GM19468 (cell line): ENCODE results near the gene SRRM4.

ENCODE experiments used
- ATAC-seq: cut with Tn5 transposase; IDR thresholded peaks from one replicate; pipeline ENCODE4 v1.9.1; 2021; ENCODE audit warnings: mild to moderate bottlenecking, moderate library complexity, moderate number of reproducible peaks; ENCODE audit not compliant: unreplicated experiment; ENCODE audit errors: extremely low read depth

SRRM4 gene

DNA sequence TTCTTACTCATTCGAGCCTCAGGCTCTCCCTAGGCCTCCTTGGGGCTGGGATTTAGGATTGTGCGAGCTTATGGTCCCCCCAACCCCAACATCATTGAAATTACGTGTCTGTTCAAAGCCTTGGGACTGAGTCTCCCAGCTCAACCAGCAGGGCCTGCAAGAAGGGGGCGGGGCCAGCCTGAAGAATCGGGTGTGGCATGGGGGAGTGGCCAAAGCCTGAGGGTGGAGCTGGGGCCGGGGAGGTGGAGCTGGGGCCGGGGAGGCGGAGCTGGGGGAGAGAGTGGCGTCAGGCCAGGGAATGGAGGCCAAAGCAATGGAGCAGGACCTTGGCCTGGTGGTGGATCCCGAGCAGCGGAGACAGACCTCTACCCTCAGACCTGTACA lies 173.1 kb downstream of the SRRM4 start:
- ATAC-seq: no peak

- ATAC-seq: no peak
These were observed 175.2 kb downstream of the SRRM4 start for GRCh38 chr12:119156401-119157044.

GRCh38 chr12:119157528-119157927 lies 176.2 kb downstream of the SRRM4 start:
- ATAC-seq: no peak

GRCh38 chr12:119157978-119158377 lies 176.6 kb downstream of the SRRM4 start:
- ATAC-seq: no peak

DNA sequence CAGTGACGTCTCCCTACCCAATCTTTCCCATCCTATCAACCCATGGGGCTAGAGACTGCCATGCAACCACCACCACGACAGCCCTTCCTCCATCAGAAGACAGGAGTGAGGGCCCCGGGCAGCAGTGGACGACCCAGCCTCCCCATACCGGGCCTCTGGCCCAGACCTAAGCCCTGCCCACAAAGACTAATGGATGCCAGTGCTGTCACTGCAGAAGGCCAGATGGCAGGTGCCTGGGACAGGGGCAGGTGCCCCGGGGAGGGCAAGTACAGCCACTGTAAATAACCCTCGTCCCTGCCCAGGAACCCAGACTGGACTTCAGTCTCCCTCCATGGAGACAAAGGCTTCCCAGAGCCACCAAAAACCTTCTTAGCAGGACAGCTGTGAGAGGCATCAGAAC lies 177.1 kb downstream of the SRRM4 start:
- ATAC-seq: no peak

DNA sequence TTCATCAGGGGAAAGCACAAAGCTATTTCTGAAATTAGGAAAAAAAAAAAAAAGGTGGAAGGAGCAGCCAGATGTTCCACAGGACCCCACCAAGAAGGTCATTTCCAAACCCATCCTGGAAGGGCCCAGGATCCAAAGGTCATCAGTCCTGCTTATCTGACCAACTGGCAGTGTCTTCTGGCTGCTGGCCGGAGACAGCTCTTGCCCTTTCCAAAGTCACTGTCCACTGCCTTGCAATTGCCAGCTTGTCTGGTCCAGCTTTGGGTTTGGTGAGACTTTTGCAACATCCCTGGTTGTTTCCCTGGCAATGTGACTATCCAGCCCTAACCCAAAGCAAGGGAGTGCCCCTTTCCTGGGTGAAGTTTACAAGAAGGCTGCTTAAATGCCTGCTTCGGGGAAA lies 178.5 kb downstream of the SRRM4 start:
- ATAC-seq: no peak

DNA sequence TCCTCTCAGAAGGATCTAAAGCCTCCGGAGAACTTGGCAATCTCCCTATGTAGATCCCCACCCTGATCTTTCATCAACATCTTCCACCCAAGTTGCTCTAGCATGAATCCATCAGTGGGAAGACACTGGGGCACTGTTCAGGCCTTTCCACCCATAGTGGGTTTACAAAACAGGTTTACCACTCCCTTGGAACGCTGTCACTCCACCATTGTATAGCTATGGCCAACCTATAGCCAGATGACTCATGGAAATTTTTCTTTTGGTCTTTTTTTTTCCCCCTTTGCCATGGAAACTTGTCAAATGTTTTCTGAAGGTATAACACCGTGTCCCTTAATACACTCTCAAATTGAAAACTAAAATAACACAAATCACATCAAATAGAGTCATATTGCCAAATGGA lies 186.6 kb downstream of the SRRM4 start:
- no peak for ATAC-seq

DNA sequence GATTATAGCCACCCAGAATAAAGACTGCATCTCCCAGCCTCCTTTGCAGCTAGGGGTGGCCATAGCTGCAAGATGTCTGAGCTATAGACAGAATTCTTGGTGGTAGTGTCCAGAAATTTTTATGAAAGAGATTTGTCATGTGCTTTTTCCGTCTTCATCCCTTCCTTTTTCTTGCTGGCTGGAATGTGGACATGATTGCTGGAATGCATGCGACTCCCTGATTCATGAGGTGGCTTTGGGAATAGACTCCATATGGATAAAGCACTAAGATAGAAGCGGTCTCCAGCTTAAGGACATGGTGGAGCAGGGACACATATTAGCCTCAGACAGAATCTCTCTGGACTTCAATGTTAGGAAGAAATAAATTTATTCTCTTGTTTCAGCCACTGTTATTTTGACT lies 187.4 kb downstream of the SRRM4 start:
- ATAC-seq: no peak

DNA sequence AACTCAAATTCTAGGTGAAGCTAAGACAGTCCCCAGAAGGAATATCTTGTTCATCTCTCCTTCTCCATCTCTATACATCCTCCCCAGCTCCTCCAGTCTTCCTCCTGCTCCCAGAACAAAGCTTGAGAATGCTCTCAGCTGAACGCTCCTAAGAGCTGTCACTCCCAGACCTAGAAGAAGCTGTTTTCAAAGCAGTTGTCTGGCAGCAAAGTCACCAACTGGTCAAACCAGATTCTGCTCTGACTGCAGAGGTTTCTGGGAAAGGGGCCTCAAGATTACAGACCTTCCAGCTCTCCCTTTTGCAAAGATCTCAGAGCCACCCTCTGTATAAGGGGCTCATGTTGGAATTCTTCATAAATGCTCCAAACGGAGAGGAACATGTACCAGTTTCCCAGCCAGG lies 187.8 kb downstream of the SRRM4 start:
- ATAC-seq: no peak

DNA sequence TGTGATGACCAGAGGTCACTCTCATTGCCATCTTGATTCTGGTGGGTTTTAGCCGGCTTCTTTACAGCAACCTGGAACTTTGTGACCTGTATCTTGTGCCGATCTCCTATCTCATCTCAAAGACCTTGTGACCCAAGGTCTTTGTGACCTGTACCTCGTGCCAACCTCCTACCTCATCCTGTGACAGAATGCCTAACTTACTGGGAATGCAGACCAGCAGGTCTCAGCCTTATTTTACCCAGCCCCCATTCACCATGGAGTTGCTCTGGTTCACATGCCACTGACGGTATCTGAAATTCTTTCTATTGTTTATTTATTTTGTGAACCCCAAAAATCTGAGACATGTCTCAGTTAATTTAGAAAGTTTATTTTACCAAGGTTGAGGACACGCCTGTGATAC lies 189.9 kb downstream of the SRRM4 start:
- ATAC-seq: no peak

DNA sequence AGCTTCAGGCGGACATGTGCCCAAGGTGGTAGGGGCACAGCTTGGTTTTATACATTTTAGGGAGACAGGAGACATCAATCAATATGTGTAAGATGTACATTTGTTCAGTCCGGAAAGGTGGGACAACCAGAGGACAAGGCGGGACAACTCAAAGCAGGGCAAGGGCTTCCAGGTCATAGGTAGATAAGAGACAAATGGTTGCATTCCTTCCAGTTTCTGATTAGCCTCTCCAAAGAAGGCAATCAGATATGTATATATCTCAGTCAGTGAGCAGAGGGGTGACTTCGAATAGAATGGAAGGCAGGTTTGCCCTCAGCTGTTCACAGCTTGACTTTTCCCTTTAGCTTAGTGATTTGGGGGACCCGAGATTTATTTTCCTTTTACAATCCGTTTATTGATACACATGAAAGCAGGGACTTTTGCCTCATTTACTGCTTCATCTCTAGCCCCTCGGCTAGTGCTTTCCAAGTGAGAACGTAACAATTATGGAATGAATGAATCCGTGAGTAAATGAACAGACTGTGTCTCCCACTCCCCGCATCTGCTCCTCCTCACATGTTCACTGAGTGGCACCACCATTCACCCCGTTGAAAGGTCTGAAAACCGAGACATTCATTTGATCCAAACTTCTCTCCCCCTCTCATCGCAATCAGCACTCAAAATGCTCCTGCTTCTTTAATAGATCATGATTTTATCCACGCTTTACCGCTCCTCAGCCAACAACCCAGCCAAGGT lies 190.5 kb downstream of the SRRM4 start:
- no peak for ATAC-seq

- no peak for ATAC-seq
These were observed 193.7 kb downstream of the SRRM4 start for GRCh38 chr12:119175081-119175480.

DNA sequence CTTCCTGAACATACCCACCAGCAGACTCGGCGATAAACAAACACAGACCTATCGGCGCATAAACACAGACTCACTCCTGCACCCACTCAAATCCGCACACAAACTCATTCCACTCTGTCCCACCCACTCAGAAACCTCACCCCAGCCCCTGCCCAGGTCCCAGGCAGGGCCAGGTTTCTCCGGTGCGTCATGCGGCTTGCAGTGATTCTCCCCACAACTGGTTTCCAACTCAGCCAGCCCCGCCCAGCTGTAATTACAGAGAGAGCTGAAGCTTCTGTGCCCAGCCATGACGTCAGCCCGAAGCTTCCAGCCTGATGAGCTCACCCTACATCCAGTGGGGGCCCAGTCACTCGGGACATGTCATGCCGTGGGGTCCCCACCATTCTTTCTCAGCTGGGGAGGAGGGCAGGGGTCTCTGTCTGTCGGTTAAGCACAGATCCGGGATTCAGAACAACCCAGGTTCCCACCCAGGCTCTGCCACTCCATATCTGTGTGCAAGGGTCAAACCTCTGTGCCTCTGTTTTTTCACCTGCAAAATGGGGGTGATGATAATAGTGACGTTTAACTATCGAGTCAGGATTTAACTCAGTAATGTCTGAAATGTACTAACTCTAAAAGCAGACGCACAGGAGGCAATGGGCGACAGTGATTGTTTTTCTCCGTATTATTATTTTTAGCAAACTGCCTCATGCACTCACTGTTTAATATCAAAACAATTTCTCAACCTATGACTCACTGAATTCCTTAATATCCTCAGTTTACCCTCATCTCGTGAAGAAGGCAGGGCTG lies 195.1 kb downstream of the SRRM4 start:
- no peak for ATAC-seq

DNA sequence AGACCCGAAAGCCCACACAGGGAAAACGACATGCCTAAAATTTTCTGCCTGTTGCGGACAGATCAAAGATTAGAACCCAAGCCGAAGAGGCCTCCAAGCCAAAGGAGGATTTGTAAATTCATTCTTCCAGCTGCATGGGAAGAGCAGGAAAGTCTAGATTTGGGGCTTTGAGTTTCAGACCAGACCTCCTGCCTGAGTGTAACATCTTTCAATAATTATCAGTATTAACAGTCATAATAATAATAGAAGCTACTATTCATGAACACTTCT lies 195.7 kb downstream of the SRRM4 start:
- no peak for ATAC-seq

DNA sequence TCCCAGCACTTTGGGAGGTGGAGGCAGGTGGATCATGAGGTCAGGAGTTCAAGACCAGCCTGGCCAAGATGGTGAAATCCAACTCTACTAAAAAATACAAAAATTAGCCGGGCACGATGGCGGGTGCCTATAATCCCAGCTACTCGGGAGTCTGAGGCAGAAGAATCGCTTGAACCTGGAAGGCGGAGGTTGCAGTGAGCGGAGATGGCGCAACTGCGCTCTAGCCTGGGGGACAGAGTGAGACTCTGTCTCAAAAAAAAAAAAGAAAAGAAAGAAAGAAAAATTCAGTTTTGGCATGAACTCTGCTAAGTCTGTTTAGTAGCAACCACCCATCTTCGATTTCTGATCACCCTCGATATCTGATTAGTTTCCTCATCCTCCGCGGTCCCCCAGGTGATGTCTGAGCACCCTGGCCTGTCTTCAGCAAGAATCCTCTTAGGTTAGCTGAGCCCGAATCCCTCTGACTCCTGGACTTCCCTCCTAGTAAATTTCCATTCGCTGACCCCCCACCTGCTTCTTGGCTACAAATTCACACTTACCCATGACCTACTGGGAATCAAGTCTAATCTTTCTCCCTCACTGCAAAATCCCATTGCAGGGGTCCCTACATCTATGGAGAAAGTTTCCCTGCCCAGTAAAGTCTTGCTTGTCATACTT lies 196.5 kb downstream of the SRRM4 start:
- no peak for ATAC-seq

- no peak for ATAC-seq
These were observed 197.4 kb downstream of the SRRM4 start, which contains the start of gene HSPB8 for GRCh38 chr12:119178544-119179334. Gene HSPB8 (plus strand): TSS chr12:119178931. CDS start chr12:119179313, 382 bp downstream.

DNA sequence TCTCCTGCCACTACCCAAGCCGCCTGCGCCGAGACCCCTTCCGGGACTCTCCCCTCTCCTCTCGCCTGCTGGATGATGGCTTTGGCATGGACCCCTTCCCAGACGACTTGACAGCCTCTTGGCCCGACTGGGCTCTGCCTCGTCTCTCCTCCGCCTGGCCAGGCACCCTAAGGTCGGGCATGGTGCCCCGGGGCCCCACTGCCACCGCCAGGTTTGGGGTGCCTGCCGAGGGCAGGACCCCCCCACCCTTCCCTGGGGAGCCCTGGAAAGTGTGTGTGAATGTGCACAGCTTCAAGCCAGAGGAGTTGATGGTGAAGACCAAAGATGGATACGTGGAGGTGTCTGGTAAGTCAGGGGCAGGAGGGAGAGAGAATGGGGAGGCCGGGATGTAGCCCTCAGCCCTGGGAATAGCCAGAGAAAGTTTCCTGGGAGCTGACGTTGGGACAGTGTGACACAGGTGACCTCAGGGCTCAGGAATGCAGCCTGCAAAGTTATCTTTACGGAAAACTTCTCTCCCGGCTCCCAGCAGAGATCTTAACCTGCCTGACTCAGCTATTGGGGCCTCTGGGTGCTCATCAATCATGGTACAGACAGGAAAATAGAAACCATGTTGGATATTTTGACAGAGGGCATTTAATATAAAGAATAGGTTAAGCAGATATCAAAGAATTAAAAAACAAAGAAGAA lies 198.1 kb downstream of the SRRM4 start:
- ATAC-seq: no peak

DNA sequence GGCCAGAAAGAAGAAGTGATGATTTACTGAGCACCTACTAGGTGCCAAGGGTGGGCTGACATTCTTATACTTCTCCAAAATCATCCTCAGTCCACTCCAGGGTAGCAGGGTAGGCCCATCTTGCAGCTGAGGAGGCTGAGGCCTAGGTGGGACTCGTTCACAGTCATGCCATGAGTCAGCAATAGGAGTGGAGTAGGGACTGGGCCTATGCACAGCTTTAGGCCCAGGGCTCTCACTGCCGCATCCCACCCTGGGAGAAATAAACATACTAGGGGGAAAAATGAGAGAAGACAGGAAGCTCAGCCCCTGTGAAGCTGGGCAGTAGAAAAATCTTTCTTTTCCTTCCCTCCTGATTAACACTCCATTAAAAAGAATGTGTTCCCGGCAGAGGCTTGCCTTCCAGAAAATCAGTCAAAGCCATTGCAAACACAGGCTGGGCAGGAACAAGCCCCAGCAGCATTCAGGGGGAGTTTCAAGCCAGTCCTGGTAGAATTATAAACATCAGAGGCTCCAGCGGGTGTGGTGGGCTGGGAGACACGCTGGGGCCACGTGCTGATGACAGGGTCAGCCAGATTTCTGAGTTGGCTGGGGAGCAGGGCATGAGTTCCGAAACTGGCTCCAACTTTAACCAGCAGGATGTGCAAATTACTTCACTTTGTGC lies 199.2 kb downstream of the SRRM4 start:
- no peak for ATAC-seq

- no peak for ATAC-seq
These were observed 199.9 kb downstream of the SRRM4 start for GRCh38 chr12:119181202-119181601.
